BE2C (cell line): ENCODE data around the gene RGS6.

Experiments used
- DNase-seq: peaks from one replicate; pipeline ENCODE4 v3.0.0-alpha.2; 2020
- H3K27me3 ChIP-seq: fragments of 250-450 bp; sonication (Bioruptor Pico); 2 replicates; pipeline ENCODE4 v1.5.1; 2020; ENCODE audit warnings: mild to moderate bottlenecking
- H3K36me3 ChIP-seq: fragments of 250-450 bp; sonication (Bioruptor Pico); 2 replicates; pipeline ENCODE4 v1.5.1; 2020; ENCODE audit warnings: mild to moderate bottlenecking
- H3K4me1 ChIP-seq: fragments of 250-450 bp; sonication (Bioruptor Pico); 2 replicates; pipeline ENCODE4 v1.5.1; 2020
- H3K4me3 ChIP-seq: 2 replicates; pipeline ENCODE4 v1.5.1; 2011; ENCODE audit warnings: low read depth, low read length
- H3K9me3 ChIP-seq: fragments of 250-450 bp; sonication (Bioruptor Pico); 2 replicates; pipeline ENCODE4 v1.5.1; 2020
- TF ChIP-seq, protein P1 (sequence below): IDR thresholded peaks from 2 replicates; pipeline ENCODE4 v1.5.1; 2012; ENCODE audit warnings: mild to moderate bottlenecking, low read depth, low read length

The RGS6 gene

DNA sequence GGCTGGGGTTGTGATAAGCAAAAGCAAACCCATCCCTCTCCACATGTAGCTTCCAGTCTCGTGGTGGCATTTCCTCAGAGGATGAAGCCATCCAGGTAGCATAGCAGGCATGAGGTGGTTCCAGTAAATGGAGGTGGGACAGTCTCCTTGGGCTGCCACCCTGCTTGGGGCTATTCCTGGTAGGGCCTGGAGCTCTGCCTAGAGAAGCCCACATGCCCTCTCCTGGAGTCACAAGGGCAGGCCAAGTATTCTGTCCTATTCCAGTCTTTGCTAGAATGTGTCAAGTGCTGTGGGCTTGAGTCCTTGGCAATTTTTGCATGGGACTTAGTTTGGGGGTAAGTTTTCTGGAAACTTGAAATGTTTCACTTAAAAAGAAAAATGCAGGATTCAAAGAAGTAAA, 491.7 kb downstream of the RGS6 start:
- no peaks in the 10 kb centered on the region for H3K9me3 ChIP-seq
- H3K36me3 ChIP-seq, result no peaks in the 10 kb centered on the region
- H3K27me3 ChIP-seq, result peaks cover 21% of the 10 kb centered on the region
- no peak overlapping the region for H3K4me3 ChIP-seq
- H3K4me1 ChIP-seq, result no peaks in the 10 kb centered on the region
- TF ChIP-seq, protein P1, sequence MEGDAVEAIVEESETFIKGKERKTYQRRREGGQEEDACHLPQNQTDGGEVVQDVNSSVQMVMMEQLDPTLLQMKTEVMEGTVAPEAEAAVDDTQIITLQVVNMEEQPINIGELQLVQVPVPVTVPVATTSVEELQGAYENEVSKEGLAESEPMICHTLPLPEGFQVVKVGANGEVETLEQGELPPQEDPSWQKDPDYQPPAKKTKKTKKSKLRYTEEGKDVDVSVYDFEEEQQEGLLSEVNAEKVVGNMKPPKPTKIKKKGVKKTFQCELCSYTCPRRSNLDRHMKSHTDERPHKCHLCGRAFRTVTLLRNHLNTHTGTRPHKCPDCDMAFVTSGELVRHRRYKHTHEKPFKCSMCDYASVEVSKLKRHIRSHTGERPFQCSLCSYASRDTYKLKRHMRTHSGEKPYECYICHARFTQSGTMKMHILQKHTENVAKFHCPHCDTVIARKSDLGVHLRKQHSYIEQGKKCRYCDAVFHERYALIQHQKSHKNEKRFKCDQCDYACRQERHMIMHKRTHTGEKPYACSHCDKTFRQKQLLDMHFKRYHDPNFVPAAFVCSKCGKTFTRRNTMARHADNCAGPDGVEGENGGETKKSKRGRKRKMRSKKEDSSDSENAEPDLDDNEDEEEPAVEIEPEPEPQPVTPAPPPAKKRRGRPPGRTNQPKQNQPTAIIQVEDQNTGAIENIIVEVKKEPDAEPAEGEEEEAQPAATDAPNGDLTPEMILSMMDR, result no peak
- no peak for DNase-seq

DNA sequence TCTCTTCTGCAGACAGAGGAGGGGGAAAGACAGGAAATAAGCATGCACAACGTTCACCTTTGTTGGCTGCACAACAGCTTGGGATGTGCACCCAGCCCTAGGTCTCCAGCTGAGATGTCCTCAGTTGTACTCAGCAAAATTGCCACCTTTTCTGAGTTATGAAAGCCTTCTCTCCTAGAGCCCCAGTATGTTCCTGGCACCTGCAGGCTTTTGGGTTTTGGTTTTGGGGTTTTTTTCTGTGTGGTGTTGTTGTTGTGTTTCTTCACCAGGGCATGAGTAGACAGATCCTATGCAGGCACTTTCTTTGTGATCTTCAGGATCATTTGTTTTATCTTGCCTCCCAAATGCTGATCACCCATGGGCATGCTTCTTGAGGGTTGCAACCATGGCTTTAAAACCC, 498.2 kb downstream of the RGS6 start:
- TF ChIP-seq, protein P1, result no peak
- DNase-seq, result no peak
- no peaks in the 10 kb centered on the region for H3K4me1 ChIP-seq

DNA sequence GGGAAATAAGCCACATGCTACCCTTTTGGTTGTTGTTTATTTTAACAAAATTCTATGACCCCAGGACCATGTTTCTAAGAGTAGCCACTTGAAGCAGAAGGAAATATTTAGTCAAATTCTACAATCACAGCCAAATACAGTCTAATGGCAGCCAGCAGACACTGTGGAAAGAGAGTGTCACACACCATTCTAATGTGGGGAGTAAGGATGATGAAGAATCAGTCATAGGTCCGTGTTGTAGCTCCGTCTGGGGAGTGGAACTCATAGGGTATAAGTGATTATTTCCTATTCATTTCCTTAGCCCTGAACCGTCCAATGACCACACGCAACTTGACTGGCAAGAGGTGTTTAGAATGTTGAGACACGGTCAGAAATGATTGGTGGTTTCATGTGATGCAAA, 500.5 kb downstream of the RGS6 start:
- DNase-seq, result no peak

More for the DNA sequence above, 498.2 kb downstream of the RGS6 start:
- Histone ChIP-seq H3K4me3 (no peak overlapping the region), H3K9me3 (no peaks in the 10 kb centered on the region), H3K27me3 (peaks cover 29% of the 10 kb centered on the region), H3K36me3 (no peaks in the 10 kb centered on the region)

DNA sequence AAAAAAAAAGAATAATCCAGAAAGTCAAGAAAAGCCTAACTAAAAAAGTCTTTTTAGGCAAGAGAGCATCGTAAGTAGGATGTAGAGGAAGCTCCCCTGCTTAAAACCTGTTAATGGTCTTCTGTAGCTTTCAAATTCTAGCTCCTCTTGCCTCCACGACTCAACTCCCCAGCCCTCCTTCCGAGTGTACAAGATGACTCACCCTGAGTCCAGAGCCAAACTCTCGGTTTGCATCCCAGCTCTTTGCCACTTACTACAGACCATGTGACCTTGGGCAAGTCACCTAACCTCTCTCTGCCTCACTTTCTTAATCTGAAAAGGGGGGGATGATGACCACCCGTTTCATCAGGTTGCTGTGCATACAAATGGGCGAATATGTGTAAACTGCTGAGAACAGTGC, 501.3 kb downstream of the RGS6 start:
- TF ChIP-seq, protein P1, result no peak
- H3K9me3 ChIP-seq, result no peaks in the 10 kb centered on the region
- no peak overlapping the region for H3K4me3 ChIP-seq
- H3K27me3 ChIP-seq, result peaks cover 31% of the 10 kb centered on the region
- H3K4me1 ChIP-seq, result no peaks in the 10 kb centered on the region
- no peaks in the 10 kb centered on the region for H3K36me3 ChIP-seq
- DNase-seq, result no peak

More for the DNA sequence above, 500.5 kb downstream of the RGS6 start:
- Histone ChIP-seq H3K4me1 (no peaks in the 10 kb centered on the region), H3K9me3 (no peaks in the 10 kb centered on the region), H3K27me3 (peaks cover 24% of the 10 kb centered on the region), H3K36me3 (no peaks in the 10 kb centered on the region), H3K4me3 (no peak overlapping the region)
- TF ChIP-seq, protein P1, result no peak

DNA sequence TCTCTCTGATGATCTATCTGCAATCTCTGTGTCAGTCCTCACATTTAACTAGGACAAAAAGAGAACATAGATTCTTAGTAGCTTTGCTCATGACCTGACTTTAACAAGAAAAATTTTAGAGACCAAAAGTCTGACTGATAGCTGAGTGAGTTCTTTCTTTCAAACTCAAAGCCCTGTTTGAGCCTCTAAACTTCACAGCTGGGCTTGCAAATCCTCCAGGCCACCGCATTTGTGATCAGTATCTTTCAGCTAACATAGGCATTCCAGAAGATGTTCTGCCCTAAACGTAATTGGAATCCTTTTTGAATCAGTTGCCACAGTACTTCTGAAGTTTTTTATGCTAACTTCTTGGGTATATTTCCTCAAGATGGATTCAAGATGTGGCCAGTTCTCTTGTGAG, 502.6 kb downstream of the RGS6 start:
- peaks cover 40% of the 10 kb centered on the region for H3K27me3 ChIP-seq
- no peaks in the 10 kb centered on the region for H3K9me3 ChIP-seq
- no peak for DNase-seq
- no peaks in the 10 kb centered on the region for H3K4me1 ChIP-seq
- H3K4me3 ChIP-seq, result no peak overlapping the region
- H3K36me3 ChIP-seq, result no peaks in the 10 kb centered on the region
- TF ChIP-seq, protein P1, result no peak

DNA sequence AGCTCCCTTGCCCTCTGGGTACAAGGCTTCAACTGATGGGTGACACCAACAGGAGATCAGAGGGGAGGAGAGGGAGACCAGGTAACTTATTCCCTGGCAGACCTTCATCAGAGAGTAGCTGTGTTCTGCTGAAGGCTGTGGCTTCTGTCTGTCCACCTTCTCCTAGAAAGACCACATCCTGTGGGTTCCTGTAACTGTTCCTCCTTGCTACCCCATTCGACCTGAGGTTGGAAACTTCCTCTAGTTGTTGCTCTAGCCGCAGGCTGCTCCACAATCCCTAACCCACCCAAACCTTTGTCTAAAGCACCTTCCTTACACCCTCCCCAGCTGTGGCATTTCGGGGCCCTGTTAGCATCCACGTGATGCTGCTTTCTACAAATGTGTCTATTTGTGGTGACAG, 507.5 kb downstream of the RGS6 start:
- H3K9me3 ChIP-seq, result no peaks in the 10 kb centered on the region
- TF ChIP-seq, protein P1, result no peak
- H3K4me1 ChIP-seq, result no peaks in the 10 kb centered on the region
- peaks cover 26% of the 10 kb centered on the region for H3K27me3 ChIP-seq
- H3K4me3 ChIP-seq, result no peak overlapping the region
- DNase-seq, result no peak
- H3K36me3 ChIP-seq, result no peaks in the 10 kb centered on the region
